Adrenal gland (tissue), 5 donors: ENCODE results near the gene MEAF6.
A peak's percentile ranks its signal among the peaks of the same experiment; 100 is the strongest.

Experiments used
- POLR2A ChIP-seq, 2 donors: fragments of 450-650 bp; IDR thresholded peaks; one replicate each; pipeline ENCODE4 v1.6.1; 2017; ENCODE audit warnings: antibody characterized with exemption in 2 of 2, mild to moderate bottlenecking in 2 of 2, moderate library complexity in 1 of 2
- TF ChIP-seq, protein P1 (sequence below), 6 experiments: fragments of 450-650 bp in 4 of 6; fragments of 200-600 bp in 2 of 6; sonication (generic) in 1 of 6; IDR thresholded peaks; 1 replicate in 5 of 6; 2 replicates in 1 of 6; pipeline versions ENCODE4 v1.5.1 to v1.8.0; 2016 to 2021; ENCODE audit warnings: antibody characterized with exemption in 6 of 6, mild to moderate bottlenecking in 2 of 6, moderate library complexity in 1 of 6
- donor health status: DM: no; HTN: no; CAD: no.

GRCh38 chr1:37473431-37474045 is 41.0 kb downstream of the MEAF6 start:
- TF ChIP-seq, protein P1, sequence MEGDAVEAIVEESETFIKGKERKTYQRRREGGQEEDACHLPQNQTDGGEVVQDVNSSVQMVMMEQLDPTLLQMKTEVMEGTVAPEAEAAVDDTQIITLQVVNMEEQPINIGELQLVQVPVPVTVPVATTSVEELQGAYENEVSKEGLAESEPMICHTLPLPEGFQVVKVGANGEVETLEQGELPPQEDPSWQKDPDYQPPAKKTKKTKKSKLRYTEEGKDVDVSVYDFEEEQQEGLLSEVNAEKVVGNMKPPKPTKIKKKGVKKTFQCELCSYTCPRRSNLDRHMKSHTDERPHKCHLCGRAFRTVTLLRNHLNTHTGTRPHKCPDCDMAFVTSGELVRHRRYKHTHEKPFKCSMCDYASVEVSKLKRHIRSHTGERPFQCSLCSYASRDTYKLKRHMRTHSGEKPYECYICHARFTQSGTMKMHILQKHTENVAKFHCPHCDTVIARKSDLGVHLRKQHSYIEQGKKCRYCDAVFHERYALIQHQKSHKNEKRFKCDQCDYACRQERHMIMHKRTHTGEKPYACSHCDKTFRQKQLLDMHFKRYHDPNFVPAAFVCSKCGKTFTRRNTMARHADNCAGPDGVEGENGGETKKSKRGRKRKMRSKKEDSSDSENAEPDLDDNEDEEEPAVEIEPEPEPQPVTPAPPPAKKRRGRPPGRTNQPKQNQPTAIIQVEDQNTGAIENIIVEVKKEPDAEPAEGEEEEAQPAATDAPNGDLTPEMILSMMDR (IDR thresholded peaks at IDR 0.05) = no peak
- TF ChIP-seq POLR2A (IDR thresholded peaks at IDR 0.05) = peak in 1 of 2 donors; percentile 32
